ENCODE results near the gene IL12A. TPM values are rescaled to one million over a fixed set of nuclear protein-coding genes. Genes with fewer than 3 reads are reported as not detected.

The IL12A gene
- total RNA-seq, 2 experiments from 2014 or later: not detected

DNA sequence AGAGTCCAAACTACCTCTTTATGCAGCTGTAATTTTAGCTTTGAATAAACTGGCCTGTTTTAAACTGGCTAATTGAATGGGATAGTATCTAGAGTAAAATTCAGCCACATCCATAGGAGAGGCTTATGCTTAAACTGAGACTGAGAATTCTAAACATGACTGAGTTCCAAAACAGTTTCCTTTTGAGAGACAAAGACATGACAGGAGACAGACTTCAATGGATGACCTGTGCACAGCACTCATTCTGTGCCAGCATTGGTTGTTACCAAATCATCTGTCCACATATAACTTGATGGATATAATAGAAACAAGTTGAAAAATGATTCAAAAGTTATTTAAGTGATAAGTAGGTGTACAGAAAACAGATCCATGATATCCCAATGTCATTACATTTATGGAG is 20.9 kb downstream of the IL12A start:
- H3K36me3 Mint-ChIP-seq (ENCODE audit: low read depth): no peaks in the 10 kb centered on the region
- H3K4me3 Mint-ChIP-seq: no peak overlapping the region
- ChIA-PET CTCF (interaction anchor here (1.0 to 10.0 kb wide), 4 partner anchors 18 to 125 kb away, joined by 3 to 130 read pairs (median 6); partner anchors contain the start of gene IL12A), POLR2A (no interaction called here)
- H3K9me3 Mint-ChIP-seq: no peaks in the 10 kb centered on the region
- H3K4me1 Mint-ChIP-seq (ENCODE audit: low read depth): peaks cover 5% of the 10 kb centered on the region
- no peaks in the 10 kb centered on the region for H3K27me3 Mint-ChIP-seq
- TF ChIP-seq, protein P1, sequence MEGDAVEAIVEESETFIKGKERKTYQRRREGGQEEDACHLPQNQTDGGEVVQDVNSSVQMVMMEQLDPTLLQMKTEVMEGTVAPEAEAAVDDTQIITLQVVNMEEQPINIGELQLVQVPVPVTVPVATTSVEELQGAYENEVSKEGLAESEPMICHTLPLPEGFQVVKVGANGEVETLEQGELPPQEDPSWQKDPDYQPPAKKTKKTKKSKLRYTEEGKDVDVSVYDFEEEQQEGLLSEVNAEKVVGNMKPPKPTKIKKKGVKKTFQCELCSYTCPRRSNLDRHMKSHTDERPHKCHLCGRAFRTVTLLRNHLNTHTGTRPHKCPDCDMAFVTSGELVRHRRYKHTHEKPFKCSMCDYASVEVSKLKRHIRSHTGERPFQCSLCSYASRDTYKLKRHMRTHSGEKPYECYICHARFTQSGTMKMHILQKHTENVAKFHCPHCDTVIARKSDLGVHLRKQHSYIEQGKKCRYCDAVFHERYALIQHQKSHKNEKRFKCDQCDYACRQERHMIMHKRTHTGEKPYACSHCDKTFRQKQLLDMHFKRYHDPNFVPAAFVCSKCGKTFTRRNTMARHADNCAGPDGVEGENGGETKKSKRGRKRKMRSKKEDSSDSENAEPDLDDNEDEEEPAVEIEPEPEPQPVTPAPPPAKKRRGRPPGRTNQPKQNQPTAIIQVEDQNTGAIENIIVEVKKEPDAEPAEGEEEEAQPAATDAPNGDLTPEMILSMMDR (IDR thresholded peaks at IDR 0.05): no peak
- no peak for ATAC-seq
- intact Hi-C loops (cut with micrococcal nuclease): no loop called here
- no peak for DNase-seq
- H3K27ac Mint-ChIP-seq: no peak overlapping the region

DNA sequence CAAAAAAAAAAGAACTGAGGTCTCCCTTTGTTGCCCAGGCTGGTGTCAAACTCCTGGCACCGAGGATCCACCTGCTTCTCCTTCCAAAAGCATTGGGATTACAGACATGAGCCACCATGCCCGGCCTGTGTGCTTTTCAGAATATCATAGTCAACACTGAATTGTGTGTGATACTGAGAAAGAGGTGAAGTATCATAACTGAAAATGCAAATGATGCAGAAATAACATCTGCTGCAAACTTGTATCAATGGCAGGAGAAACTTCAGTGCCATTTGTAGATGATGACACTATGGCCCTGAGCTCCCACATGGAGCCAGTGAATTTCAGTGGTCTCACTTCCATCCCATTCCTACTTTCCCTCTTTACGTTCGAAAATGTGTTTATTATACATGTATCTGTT is 21.9 kb downstream of the IL12A start:
- no peak for ATAC-seq
- no peaks in the 10 kb centered on the region for H3K36me3 Mint-ChIP-seq (ENCODE audit: low read depth)
- TF ChIP-seq, protein P1 (IDR thresholded peaks at IDR 0.05): no peak
- no peak overlapping the region for H3K4me3 Mint-ChIP-seq
- H3K27me3 Mint-ChIP-seq: no peaks in the 10 kb centered on the region
- H3K27ac Mint-ChIP-seq: no peak overlapping the region
- H3K9me3 Mint-ChIP-seq: no peaks in the 10 kb centered on the region
- DNase-seq: no peak
- POLR2A ChIA-PET: no interaction called here
- intact Hi-C loops (cut with micrococcal nuclease): no loop called here
- peaks cover 5% of the 10 kb centered on the region for H3K4me1 Mint-ChIP-seq (ENCODE audit: low read depth)
- CTCF ChIA-PET: interaction anchor here (1.1 to 1.6 kb wide), 4 partner anchors 21 to 182 kb away, joined by 3 to 6 read pairs (median 4); partner anchors contain the start of gene IL12A

DNA sequence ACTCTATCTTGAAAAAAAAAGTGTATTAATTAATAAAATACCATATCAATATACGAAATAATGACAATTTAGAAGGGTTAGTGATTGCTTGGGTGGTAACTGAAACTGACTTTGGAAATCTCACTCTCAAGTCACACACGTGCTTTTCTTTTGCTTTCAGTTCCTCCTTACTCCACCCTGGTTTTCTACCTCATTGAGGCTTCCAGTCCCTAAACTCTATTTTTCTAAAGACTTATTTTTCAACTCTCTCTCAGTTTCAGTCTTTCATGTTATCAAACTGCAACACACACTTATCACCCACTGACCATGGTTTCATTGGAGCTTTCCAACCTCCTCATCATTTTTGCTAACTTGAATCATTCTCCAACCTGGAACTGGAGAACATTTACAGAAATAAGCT is 23.5 kb downstream of the IL12A start:
- ChIA-PET CTCF (interaction anchor here (0.8 to 1.1 kb wide), 2 partner anchors 9 to 23 kb away, joined by 3 to 7 read pairs; partner anchors contain the start of gene IL12A), POLR2A (interaction anchor here (0.9 kb wide), 1 partner anchor 9 kb away, joined by 3 read pairs; no protein-coding TSS in a partner anchor)
- Mint-ChIP-seq H3K4me1 (ENCODE audit: low read depth) (peaks cover 5% of the 10 kb centered on the region), H3K27me3 (no peaks in the 10 kb centered on the region), H3K36me3 (ENCODE audit: low read depth) (no peaks in the 10 kb centered on the region), H3K9me3 (no peaks in the 10 kb centered on the region), H3K4me3 (no peak overlapping the region), H3K27ac (no peak overlapping the region)
- intact Hi-C loops (cut with micrococcal nuclease): no loop called here
- no peak for DNase-seq
- TF ChIP-seq, protein P1 (IDR thresholded peaks at IDR 0.05): no peak
- no peak for ATAC-seq

DNA sequence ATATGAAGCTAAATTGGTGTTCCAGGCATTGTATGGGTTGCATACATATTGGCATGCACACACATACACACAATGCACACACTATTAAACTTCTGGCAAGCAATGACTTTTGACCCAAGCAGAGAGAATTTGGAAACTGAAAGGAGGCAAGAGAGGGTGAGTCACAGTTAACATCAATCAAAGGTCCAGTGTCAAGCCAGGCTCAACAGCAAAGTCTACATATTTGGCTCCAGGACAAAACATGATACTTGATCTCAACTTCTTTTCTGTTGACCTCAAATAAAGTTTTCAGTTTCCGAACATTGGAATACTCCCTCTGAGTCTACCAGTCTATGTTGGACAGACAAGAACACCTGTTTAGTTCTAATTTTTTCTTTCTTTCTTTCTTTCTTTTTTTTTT is 28.3 kb downstream of the IL12A start:
- Mint-ChIP-seq H3K4me3 (no peak overlapping the region), H3K9me3 (no peaks in the 10 kb centered on the region), H3K4me1 (ENCODE audit: low read depth) (peaks cover 5% of the 10 kb centered on the region), H3K36me3 (ENCODE audit: low read depth) (no peaks in the 10 kb centered on the region), H3K27me3 (no peaks in the 10 kb centered on the region), H3K27ac (no peak overlapping the region)
- ChIA-PET CTCF (interaction anchor here (1.8 kb wide), 1 partner anchor 15 kb away, joined by 5 read pairs; no protein-coding TSS in a partner anchor), POLR2A (no interaction called here)
- intact Hi-C loops (cut with micrococcal nuclease): no loop called here
- TF ChIP-seq, protein P1 (IDR thresholded peaks at IDR 0.05): no peak
- DNase-seq (no peak), ATAC-seq (no peak)

DNA sequence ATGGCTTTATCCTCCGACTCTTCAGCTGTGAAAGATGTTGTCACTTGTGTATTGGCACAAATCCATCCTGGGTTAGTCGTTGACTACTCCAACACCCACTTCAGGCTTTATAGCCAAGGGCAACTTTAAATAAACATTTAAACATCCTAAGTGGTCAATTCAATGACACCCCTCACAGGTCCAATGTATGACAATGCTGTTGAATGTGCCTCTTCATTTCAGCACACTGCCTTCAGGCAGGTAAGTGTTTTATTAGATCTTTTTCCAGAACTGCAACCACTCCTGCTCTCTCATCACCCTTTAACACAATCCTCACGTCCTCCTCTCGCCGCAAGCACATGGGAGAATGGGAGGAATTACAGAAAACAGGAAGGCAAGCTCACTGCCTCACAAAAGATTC is 30.3 kb downstream of the IL12A start:
- ChIA-PET CTCF (no interaction called here), POLR2A (no interaction called here)
- Mint-ChIP-seq H3K9me3 (no peaks in the 10 kb centered on the region), H3K4me1 (ENCODE audit: low read depth) (no peaks in the 10 kb centered on the region), H3K4me3 (no peak overlapping the region), H3K27me3 (peaks cover 2% of the 10 kb centered on the region), H3K27ac (no peak overlapping the region), H3K36me3 (ENCODE audit: low read depth) (no peaks in the 10 kb centered on the region)
- intact Hi-C loops (cut with micrococcal nuclease): no loop called here
- DNase-seq: no peak
- TF ChIP-seq, protein P1 (IDR thresholded peaks at IDR 0.05): no peak
- no peak for ATAC-seq

Measured in activated CD8-positive, alpha-beta T cell treated with anti-CD3 and anti-CD28 coated beads for 36 hours (primary cell).